Fibroblast of villous mesenchyme (primary cell): Measurements from ENCODE around the gene KRTAP10-2. TPM values are rescaled to one million over a fixed set of nuclear protein-coding genes. Genes with fewer than 3 reads are reported as not detected.
"Not testable (repeated sequence)": the region's sequence is repeated elsewhere in the genome, so short reads cannot be mapped to it uniquely, and the experiment has no call there.

Experiments
- DNase-seq: peaks from one replicate; pipeline ENCODE4 v3.0.0-alpha.2; 2010; ENCODE audit warnings: low read depth
- H3K4me3 ChIP-seq: 2 replicates; pipeline ENCODE4 v1.5.1; 2011; ENCODE audit warnings: low read depth, mild to moderate bottlenecking, low read length
- total RNA-seq: library from RNA; depleted of rRNA; stranded (reverse); fragments of >200 nt; gene quantifications from 2 replicates; pipeline ENCODE4 v1.2.3, GENCODE V29; 2012
- TF ChIP-seq, protein P1 (sequence below): IDR thresholded peaks from 2 replicates; pipeline ENCODE4 v1.5.1; 2012; ENCODE audit warnings: low read depth, mild to moderate bottlenecking, low read length; ENCODE audit not compliant: insufficient read depth

The KRTAP10-2 gene
- total RNA-seq, 1 donor = not detected

DNA sequence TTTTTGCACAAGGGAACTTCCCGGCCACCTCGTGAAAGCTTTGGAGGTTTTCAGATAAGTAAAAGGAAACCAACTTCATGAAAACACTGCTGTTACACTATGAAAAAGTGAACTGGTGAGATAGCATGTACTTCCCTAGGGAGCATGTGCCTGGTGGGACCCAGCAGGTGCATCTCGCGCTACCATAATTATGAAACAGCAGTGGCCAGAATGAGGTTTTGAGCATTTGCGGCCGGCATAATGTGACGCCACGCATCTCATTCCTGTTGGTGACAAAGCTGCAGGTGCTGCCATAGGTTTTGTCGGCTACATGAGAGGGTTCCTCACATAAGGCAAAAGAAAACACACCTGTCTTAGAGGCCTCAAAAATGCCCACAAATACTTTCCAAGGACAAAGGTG is 5.6 kb upstream of the KRTAP10-2 start:
- no peak for DNase-seq
- TF ChIP-seq, protein P1, sequence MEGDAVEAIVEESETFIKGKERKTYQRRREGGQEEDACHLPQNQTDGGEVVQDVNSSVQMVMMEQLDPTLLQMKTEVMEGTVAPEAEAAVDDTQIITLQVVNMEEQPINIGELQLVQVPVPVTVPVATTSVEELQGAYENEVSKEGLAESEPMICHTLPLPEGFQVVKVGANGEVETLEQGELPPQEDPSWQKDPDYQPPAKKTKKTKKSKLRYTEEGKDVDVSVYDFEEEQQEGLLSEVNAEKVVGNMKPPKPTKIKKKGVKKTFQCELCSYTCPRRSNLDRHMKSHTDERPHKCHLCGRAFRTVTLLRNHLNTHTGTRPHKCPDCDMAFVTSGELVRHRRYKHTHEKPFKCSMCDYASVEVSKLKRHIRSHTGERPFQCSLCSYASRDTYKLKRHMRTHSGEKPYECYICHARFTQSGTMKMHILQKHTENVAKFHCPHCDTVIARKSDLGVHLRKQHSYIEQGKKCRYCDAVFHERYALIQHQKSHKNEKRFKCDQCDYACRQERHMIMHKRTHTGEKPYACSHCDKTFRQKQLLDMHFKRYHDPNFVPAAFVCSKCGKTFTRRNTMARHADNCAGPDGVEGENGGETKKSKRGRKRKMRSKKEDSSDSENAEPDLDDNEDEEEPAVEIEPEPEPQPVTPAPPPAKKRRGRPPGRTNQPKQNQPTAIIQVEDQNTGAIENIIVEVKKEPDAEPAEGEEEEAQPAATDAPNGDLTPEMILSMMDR = no peak
- H3K4me3 ChIP-seq = no peak overlapping the region

- no peak for DNase-seq
- no peak overlapping the region for H3K4me3 ChIP-seq
- TF ChIP-seq, protein P1 = no peak
Observed at GRCh38 chr21:44555200-44555875, 4.0 kb upstream of the KRTAP10-2 start.

DNA sequence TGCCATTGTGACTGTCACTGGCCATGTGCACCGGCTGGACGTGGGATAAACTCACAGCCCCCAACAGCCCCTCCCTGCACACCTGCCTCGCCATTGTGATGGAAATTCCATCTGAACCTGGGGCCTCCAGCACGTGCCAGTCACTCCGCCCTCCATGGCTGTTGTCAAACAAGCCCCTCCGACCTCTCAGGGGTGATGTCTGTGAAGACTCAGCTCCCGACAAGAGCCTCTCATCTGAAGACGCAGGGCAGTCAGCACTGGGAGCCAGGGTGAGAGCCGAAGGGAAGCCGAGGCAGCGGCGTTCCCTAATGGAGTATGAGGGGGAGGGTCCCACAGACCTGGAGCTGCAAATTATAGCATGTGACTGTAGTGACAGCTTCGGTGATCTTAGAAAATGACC is 1.4 kb upstream of the KRTAP10-2 start:
- no peak overlapping the region for H3K4me3 ChIP-seq
- DNase-seq = no peak
- TF ChIP-seq, protein P1 = no peak

- no peak overlapping the region for H3K4me3 ChIP-seq
- no peak for DNase-seq
- TF ChIP-seq, protein P1 = no peak
Observed at GRCh38 chr21:44552136-44552535, 831 bp upstream of the KRTAP10-2 start.

DNA sequence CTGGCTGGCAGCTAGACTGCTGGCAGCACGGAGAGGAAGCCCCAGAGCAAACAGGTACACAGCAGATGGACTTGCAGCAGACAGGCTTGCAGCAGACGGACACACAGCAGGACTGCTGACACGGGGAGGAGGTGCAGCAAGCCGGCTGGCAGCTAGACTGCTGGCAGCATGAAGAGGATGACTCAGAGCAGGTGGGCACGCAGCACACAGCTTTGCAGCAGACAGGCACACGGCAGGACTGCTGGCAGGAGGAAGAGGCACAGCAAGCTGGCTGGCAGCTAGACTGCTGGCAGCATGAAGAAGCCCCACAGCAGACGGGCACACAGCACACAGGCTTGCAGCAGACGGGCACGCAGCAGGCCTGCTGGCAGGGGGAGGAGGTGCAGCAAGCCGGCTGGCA is 498 bp downstream of the KRTAP10-2 start:
- no peak for DNase-seq
- no peak overlapping the region for H3K4me3 ChIP-seq
- TF ChIP-seq, protein P1 = no peak

DNA sequence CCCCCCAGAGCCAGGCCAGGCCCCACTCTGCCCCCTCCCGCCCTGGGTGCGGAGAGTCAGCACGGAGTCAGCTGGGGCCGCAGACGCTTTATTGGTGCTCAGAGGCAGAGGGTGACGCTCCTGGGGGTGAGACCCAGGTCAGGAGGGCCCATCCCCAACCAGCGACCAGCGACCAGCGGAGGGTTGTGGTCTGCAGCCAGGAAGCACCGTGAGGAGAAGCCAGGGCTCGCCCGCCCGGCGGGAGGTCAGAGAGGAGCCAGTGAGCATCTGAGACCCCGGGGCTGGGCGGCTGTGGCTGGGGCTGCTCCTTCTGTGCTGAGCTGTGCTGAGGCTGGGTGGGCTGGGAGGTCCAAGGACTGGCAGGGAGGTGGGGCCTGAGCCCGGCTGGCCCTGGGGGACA is 1.0 kb downstream of the KRTAP10-2 start:
- H3K4me3 ChIP-seq, DNase-seq: not testable (repeated sequence)

- DNase-seq = no peak
- no peak overlapping the region for H3K4me3 ChIP-seq
- TF ChIP-seq, protein P1 = no peak
Observed at GRCh38 chr21:44549525-44550211, 1.6 kb downstream of the KRTAP10-2 start.
